Progenitor cell of endocrine pancreas (in vitro differentiated cells): Measurements from ENCODE around the gene TCTN3. TPM values are rescaled to one million over a fixed set of nuclear protein-coding genes. Genes with fewer than 3 reads are reported as not detected.
"Not testable (repeated sequence)": the region's sequence is repeated elsewhere in the genome, so short reads cannot be mapped to it uniquely, and the experiment has no call there.

Experiments used
- DNase-seq: peaks from one replicate; pipeline ENCODE4 v3.0.0; 2021; ENCODE audit warnings: low spot score; ENCODE audit not compliant: unreplicated experiment
- H3K27ac Mint-ChIP-seq: 2 replicates; pipeline ENCODE4 v1.8.0; 2021; ENCODE audit warnings: mild to moderate bottlenecking, moderate library complexity, mixed read lengths
- H3K27me3 Mint-ChIP-seq: 2 replicates; pipeline ENCODE4 v1.8.0; 2021; ENCODE audit warnings: mixed read lengths
- H3K36me3 Mint-ChIP-seq: 2 replicates; pipeline ENCODE4 v1.8.0; 2022; ENCODE audit warnings: mixed read lengths; ENCODE audit not compliant: insufficient read depth
- H3K4me1 Mint-ChIP-seq: 2 replicates; pipeline ENCODE4 v1.8.0; 2021; ENCODE audit warnings: low read depth, mixed read lengths
- H3K4me3 Mint-ChIP-seq: 2 replicates; pipeline ENCODE4 v1.8.0; 2021; ENCODE audit warnings: low read depth, mild to moderate bottlenecking, moderate library complexity, mixed read lengths
- H3K9me3 Mint-ChIP-seq: 2 replicates; pipeline ENCODE4 v1.8.0; 2021; ENCODE audit warnings: low read depth, mixed read lengths
- CTCF ChIP-seq: fragments of 200-600 bp; sonication (generic); IDR thresholded peaks from one replicate; pipeline ENCODE4 v1.5.0; 2021; ENCODE audit warnings: antibody characterized with exemption, mild to moderate bottlenecking; ENCODE audit not compliant: unreplicated experiment
- total RNA-seq: library from RNA; stranded (reverse); gene quantifications from 2 replicates; pipeline ENCODE4 v1.2.1, GENCODE V29; 2021

TCTN3 gene
- total RNA-seq, 1 donor from 2014 or later: 61.8 TPM

- Mint-ChIP-seq H3K27me3 (no peaks in the 10 kb centered on the region), H3K9me3 (peaks cover 3% of the 10 kb centered on the region), H3K4me1 (peaks cover 2% of the 10 kb centered on the region), H3K36me3 (no peaks in the 10 kb centered on the region), H3K27ac (no peak overlapping the region), H3K4me3 (no peak overlapping the region)
- DNase-seq: no peak
- TF ChIP-seq CTCF: no peak
Observed at GRCh38 chr10:95739056-95739455, 45.3 kb upstream of the TCTN3 start.

GRCh38 chr10:95732907-95733306 lies 39.2 kb upstream of the TCTN3 start:
- not testable (repeated sequence) for H3K27ac Mint-ChIP-seq, H3K4me1 Mint-ChIP-seq, H3K4me3 Mint-ChIP-seq, H3K27me3 Mint-ChIP-seq, DNase-seq, H3K36me3 Mint-ChIP-seq
- H3K9me3 Mint-ChIP-seq: peaks cover 13% of the 10 kb centered on the region

GRCh38 chr10:95730233-95730632 lies 36.5 kb upstream of the TCTN3 start:
- no peak for TF ChIP-seq CTCF
- no peak for DNase-seq
- Mint-ChIP-seq H3K27ac (no peak overlapping the region), H3K27me3 (no peaks in the 10 kb centered on the region), H3K4me1 (no peaks in the 10 kb centered on the region), H3K9me3 (peaks cover 13% of the 10 kb centered on the region), H3K4me3 (no peak overlapping the region), H3K36me3 (no peaks in the 10 kb centered on the region)

GRCh38 chr10:95729323-95730055 lies 35.8 kb upstream of the TCTN3 start:
- Mint-ChIP-seq H3K9me3 (peaks cover 13% of the 10 kb centered on the region), H3K27ac (no peak overlapping the region), H3K36me3 (no peaks in the 10 kb centered on the region), H3K27me3 (no peaks in the 10 kb centered on the region), H3K4me3 (no peak overlapping the region), H3K4me1 (no peaks in the 10 kb centered on the region)
- no peak for DNase-seq
- TF ChIP-seq CTCF: no peak

- Mint-ChIP-seq H3K4me1 (no peaks in the 10 kb centered on the region), H3K9me3 (peaks cover 8% of the 10 kb centered on the region), H3K4me3 (no peak overlapping the region), H3K27me3 (no peaks in the 10 kb centered on the region), H3K27ac (no peak overlapping the region), H3K36me3 (no peaks in the 10 kb centered on the region)
- TF ChIP-seq CTCF: no peak
- no peak for DNase-seq
Observed at GRCh38 chr10:95728526-95728925, 34.8 kb upstream of the TCTN3 start.

- not testable (repeated sequence) for H3K4me1 Mint-ChIP-seq, DNase-seq, H3K27ac Mint-ChIP-seq, H3K27me3 Mint-ChIP-seq, H3K4me3 Mint-ChIP-seq, H3K9me3 Mint-ChIP-seq, H3K36me3 Mint-ChIP-seq
Observed at GRCh38 chr10:95722496-95722895, 28.8 kb upstream of the TCTN3 start.

- not testable (repeated sequence) for H3K4me3 Mint-ChIP-seq, DNase-seq, H3K27me3 Mint-ChIP-seq, H3K9me3 Mint-ChIP-seq, H3K4me1 Mint-ChIP-seq, H3K27ac Mint-ChIP-seq, H3K36me3 Mint-ChIP-seq
Observed at GRCh38 chr10:95720745-95721144, 27.0 kb upstream of the TCTN3 start.
